GM10248 (cell line): Measurements from ENCODE around the gene SLC2A5.
"Not testable (repeated sequence)": the region's sequence is repeated elsewhere in the genome, so short reads cannot be mapped to it uniquely, and the experiment has no call there.

Source experiments
- CTCF ChIA-PET: fragments of 300-600 bp; sonication (Branson Sonifier 250); formaldehyde crosslinking; extraction: SDS; loops from one replicate; lab custom pipeline; 2021; ENCODE audit warnings: antibody characterized with exemption; lab: Yijun Ruan, JAX
- POLR2A ChIA-PET: fragments of 350-650 bp; sonication (Branson Sonifier 250); formaldehyde crosslinking; extraction: SDS; loops from one replicate; lab custom pipeline; 2020; ENCODE audit warnings: antibody characterized with exemption; lab: Yijun Ruan, JAX
- DNase-seq: peaks from one replicate; pipeline ENCODE4 v3.0.0; 2012; ENCODE audit errors: extremely low spot score
- CTCF ChIP-seq: IDR thresholded peaks from 2 replicates; pipeline ENCODE4 v1.5.1; 2012; ENCODE audit warnings: mild to moderate bottlenecking, low read depth; ENCODE audit errors: extremely low read depth, missing control alignments, control extremely low read depth

SLC2A5 gene

GRCh38 chr1:9022773-9023172 is 46.7 kb downstream of the SLC2A5 start:
- ChIA-PET POLR2A (no interaction called here), CTCF (no interaction called here)
- TF ChIP-seq CTCF, result no peak

GRCh38 chr1:9022026-9022738 is 47.3 kb downstream of the SLC2A5 start:
- POLR2A ChIA-PET, DNase-seq, CTCF ChIA-PET: not testable (repeated sequence)

More at GRCh38 chr1:9022773-9023172, 46.7 kb downstream of the SLC2A5 start:
- DNase-seq, result no peak

GRCh38 chr1:9020305-9020704 is 49.1 kb downstream of the SLC2A5 start:
- no peak for TF ChIP-seq CTCF
- CTCF ChIA-PET, result interaction anchor here (0.8 to 2.4 kb wide), 3 partner anchors 15 to 16 kb away, joined by 3 to 10 read pairs (median 3); no protein-coding TSS in a partner anchor
- DNase-seq, result no peak
- POLR2A ChIA-PET, result interaction anchor here (0.6 kb wide), 1 partner anchor 29 kb away, joined by 3 read pairs; no protein-coding TSS in a partner anchor

- POLR2A ChIA-PET, result no interaction called here
- CTCF ChIA-PET, result interaction anchor here (0.8 to 2.4 kb wide), 2 partner anchors 15 to 16 kb away, joined by 3 to 10 read pairs; no protein-coding TSS in a partner anchor
- DNase-seq, result no peak
- TF ChIP-seq CTCF, result no peak
These were observed 49.5 kb downstream of the SLC2A5 start for GRCh38 chr1:9019896-9020295.

- TF ChIP-seq CTCF, result no peak
- POLR2A ChIA-PET, result no interaction called here
- CTCF ChIA-PET, result interaction anchor here (2.4 kb wide), 1 partner anchor 13 kb away, joined by 10 read pairs; no protein-coding TSS in a partner anchor
- no peak for DNase-seq
These were observed 51.1 kb downstream of the SLC2A5 start for GRCh38 chr1:9018333-9018732.

GRCh38 chr1:9016455-9016854 is 53.0 kb downstream of the SLC2A5 start:
- POLR2A ChIA-PET, result no interaction called here
- no peak for DNase-seq
- CTCF ChIA-PET, result interaction anchor here (1.9 to 3.5 kb wide), 2 partner anchors 12 to 85 kb away, joined by 5 to 48 read pairs; no protein-coding TSS in a partner anchor
- no peak for TF ChIP-seq CTCF

- POLR2A ChIA-PET, result no interaction called here
- no peak for DNase-seq
- CTCF ChIA-PET, result interaction anchor here (0.8 to 3.5 kb wide), 7 partner anchors 11 to 87 kb away, joined by 3 to 48 read pairs (median 5); no protein-coding TSS in a partner anchor
- TF ChIP-seq CTCF, result no peak
These were observed 54.7 kb downstream of the SLC2A5 start for GRCh38 chr1:9014475-9015375.
